HG03139 (cell line): ENCODE measurements around the gene ZNF418.
A peak's percentile ranks its signal among the peaks of the same experiment; 100 is the strongest.

Source experiments
- ATAC-seq: cut with Tn5 transposase; IDR thresholded peaks from one replicate; pipeline ENCODE4 v1.9.1; 2021; ENCODE audit not compliant: unreplicated experiment

The ZNF418 gene

GRCh38 chr19:57934820-57935665, at the start of gene ZNF418:
ZNF418 (minus strand) TSS chr19:57935402; CDS start chr19:57933822, 1,580 bp downstream.
- ATAC-seq: no peak

GRCh38 chr19:57978586-57979289, 43.5 kb upstream of the ZNF418 start:
- ATAC-seq: no peak

GRCh38 chr19:57974434-57974833, 39.2 kb upstream of the ZNF418 start, which contains the start of gene C19orf18:
C19orf18 (minus strand) TSS chr19:57974534; CDS start chr19:57974432, 102 bp downstream.
- ATAC-seq: no peak

GRCh38 chr19:57964761-57965160, 29.6 kb upstream of the ZNF418 start:
- ATAC-seq: no peak

- ATAC-seq: no peak
Observed at GRCh38 chr19:57961785-57962184, 26.6 kb upstream of the ZNF418 start.

- no peak for ATAC-seq
Observed at GRCh38 chr19:57954996-57955395, 19.8 kb upstream of the ZNF418 start.

- no peak for ATAC-seq
Observed at GRCh38 chr19:57949702-57950101, 14.5 kb upstream of the ZNF418 start.

- ATAC-seq: no peak
Observed at GRCh38 chr19:57949296-57949695, 14.1 kb upstream of the ZNF418 start.

GRCh38 chr19:57947419-57948134, 12.4 kb upstream of the ZNF418 start, which contains the start of gene ZNF256:
ZNF256 (minus strand) TSS chr19:57947706; CDS start chr19:57947474, 232 bp downstream.
- ATAC-seq: peak; percentile 91

GRCh38 chr19:57947088-57947418, 11.9 kb upstream of the ZNF418 start:
- no peak for ATAC-seq

GRCh38 chr19:57946316-57946715, 11.1 kb upstream of the ZNF418 start:
- ATAC-seq: no peak

- ATAC-seq: no peak
Observed at GRCh38 chr19:57941593-57941992, 6.4 kb upstream of the ZNF418 start.

GRCh38 chr19:57935731-57936130, 529 bp upstream of the ZNF418 start:
- ATAC-seq: no peak

- ATAC-seq: no peak
Observed at GRCh38 chr19:57927587-57927986, 7.6 kb downstream of the ZNF418 start.

- ATAC-seq: peak; percentile 94
Observed at GRCh38 chr19:57916168-57916995, 18.8 kb downstream of the ZNF418 start, which contains the start of gene ZNF417. ZNF417 (minus strand) TSS chr19:57916592; CDS start chr19:57916411, 181 bp downstream.

GRCh38 chr19:57914531-57914930, 20.7 kb downstream of the ZNF418 start:
- no peak for ATAC-seq

GRCh38 chr19:57907394-57907793, 27.8 kb downstream of the ZNF418 start:
- no peak for ATAC-seq

GRCh38 chr19:57905258-57905657, 29.9 kb downstream of the ZNF418 start:
- ATAC-seq: no peak

- no peak for ATAC-seq
Observed at GRCh38 chr19:57903618-57904184, 31.5 kb downstream of the ZNF418 start.

GRCh38 chr19:57900311-57900710, 34.9 kb downstream of the ZNF418 start:
- no peak for ATAC-seq
